Measurements from ENCODE around the gene GAL3ST3.

GRCh38 chr11:66032957-66033735 lies 15.8 kb downstream of the GAL3ST3 start:
- TF ChIP-seq, protein P1, sequence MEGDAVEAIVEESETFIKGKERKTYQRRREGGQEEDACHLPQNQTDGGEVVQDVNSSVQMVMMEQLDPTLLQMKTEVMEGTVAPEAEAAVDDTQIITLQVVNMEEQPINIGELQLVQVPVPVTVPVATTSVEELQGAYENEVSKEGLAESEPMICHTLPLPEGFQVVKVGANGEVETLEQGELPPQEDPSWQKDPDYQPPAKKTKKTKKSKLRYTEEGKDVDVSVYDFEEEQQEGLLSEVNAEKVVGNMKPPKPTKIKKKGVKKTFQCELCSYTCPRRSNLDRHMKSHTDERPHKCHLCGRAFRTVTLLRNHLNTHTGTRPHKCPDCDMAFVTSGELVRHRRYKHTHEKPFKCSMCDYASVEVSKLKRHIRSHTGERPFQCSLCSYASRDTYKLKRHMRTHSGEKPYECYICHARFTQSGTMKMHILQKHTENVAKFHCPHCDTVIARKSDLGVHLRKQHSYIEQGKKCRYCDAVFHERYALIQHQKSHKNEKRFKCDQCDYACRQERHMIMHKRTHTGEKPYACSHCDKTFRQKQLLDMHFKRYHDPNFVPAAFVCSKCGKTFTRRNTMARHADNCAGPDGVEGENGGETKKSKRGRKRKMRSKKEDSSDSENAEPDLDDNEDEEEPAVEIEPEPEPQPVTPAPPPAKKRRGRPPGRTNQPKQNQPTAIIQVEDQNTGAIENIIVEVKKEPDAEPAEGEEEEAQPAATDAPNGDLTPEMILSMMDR (IDR thresholded peaks at IDR 0.05), result no peak
- TF ChIP-seq POLR2A (IDR thresholded peaks at IDR 0.05) (no peak), POLR2AphosphoS5 (IDR thresholded peaks at IDR 0.05) (no peak), EP300 (IDR thresholded peaks at IDR 0.05; ENCODE audit: low read depth) (no peak)
